Endothelial cell (in vitro differentiated cells): ENCODE results near the gene TRAK1. TPM values are rescaled to one million over a fixed set of nuclear protein-coding genes. Genes with fewer than 3 reads are reported as not detected.

ENCODE experiments used
- DNase-seq: peaks from one replicate; pipeline ENCODE4 v3.0.0; 2021; ENCODE audit warnings: low spot score
- H3K27ac Mint-ChIP-seq: one replicate; pipeline ENCODE4 v1.8.0; 2021; ENCODE audit warnings: mixed read lengths, inconsistent platforms; ENCODE audit not compliant: unreplicated experiment
- H3K27me3 Mint-ChIP-seq: one replicate; pipeline ENCODE4 v1.8.0; 2021; ENCODE audit warnings: mild to moderate bottlenecking, moderate library complexity, mixed read lengths, inconsistent platforms; ENCODE audit not compliant: unreplicated experiment
- H3K36me3 Mint-ChIP-seq: one replicate; pipeline ENCODE4 v1.8.0; 2021; ENCODE audit warnings: mild to moderate bottlenecking, low read depth, mixed read lengths, inconsistent platforms; ENCODE audit not compliant: unreplicated experiment
- H3K4me1 Mint-ChIP-seq: one replicate; pipeline ENCODE4 v1.8.0; 2021; ENCODE audit warnings: mild to moderate bottlenecking, mixed read lengths, inconsistent platforms; ENCODE audit not compliant: unreplicated experiment
- H3K4me3 Mint-ChIP-seq: one replicate; pipeline ENCODE4 v1.8.0; 2021; ENCODE audit warnings: mild to moderate bottlenecking, mixed read lengths, inconsistent platforms; ENCODE audit not compliant: unreplicated experiment
- H3K9me3 Mint-ChIP-seq: one replicate; pipeline ENCODE4 v1.8.0; 2021; ENCODE audit warnings: mixed read lengths, inconsistent platforms; ENCODE audit not compliant: unreplicated experiment
- CTCF ChIP-seq: fragments of 200-600 bp; sonication (generic); IDR thresholded peaks from one replicate; pipeline ENCODE4 v1.5.0; 2021; ENCODE audit warnings: antibody characterized with exemption; ENCODE audit not compliant: unreplicated experiment
- total RNA-seq: library from RNA; stranded (reverse); fragmentation: NEBNext Ultra II Directional; extraction: Animal tissue kit (Norgen Biotek cat#: 25700); gene quantifications from one replicate; pipeline ENCODE4 v1.2.1, GENCODE V29; 2021; ENCODE audit not compliant: unreplicated experiment

Gene TRAK1
- total RNA-seq, 1 donor from 2014 or later: 48.2 TPM

- DNase-seq: no peak
- H3K27me3 Mint-ChIP-seq: peaks cover 6% of the 10 kb centered on the region
- peaks cover 26% of the 10 kb centered on the region for H3K4me1 Mint-ChIP-seq
- H3K36me3 Mint-ChIP-seq: peaks cover 5% of the 10 kb centered on the region
- peak overlapping the region; percentile 68 for H3K4me3 Mint-ChIP-seq
- TF ChIP-seq CTCF: no peak
- H3K27ac Mint-ChIP-seq: peak overlapping the region; percentile 72
- H3K9me3 Mint-ChIP-seq: no peaks in the 10 kb centered on the region
These were observed 68.0 kb downstream of the TRAK1 start for GRCh38 chr3:42159147-42159546.

- H3K9me3 Mint-ChIP-seq: no peaks in the 10 kb centered on the region
These were observed 68.7 kb downstream of the TRAK1 start for GRCh38 chr3:42159706-42160472.

DNA sequence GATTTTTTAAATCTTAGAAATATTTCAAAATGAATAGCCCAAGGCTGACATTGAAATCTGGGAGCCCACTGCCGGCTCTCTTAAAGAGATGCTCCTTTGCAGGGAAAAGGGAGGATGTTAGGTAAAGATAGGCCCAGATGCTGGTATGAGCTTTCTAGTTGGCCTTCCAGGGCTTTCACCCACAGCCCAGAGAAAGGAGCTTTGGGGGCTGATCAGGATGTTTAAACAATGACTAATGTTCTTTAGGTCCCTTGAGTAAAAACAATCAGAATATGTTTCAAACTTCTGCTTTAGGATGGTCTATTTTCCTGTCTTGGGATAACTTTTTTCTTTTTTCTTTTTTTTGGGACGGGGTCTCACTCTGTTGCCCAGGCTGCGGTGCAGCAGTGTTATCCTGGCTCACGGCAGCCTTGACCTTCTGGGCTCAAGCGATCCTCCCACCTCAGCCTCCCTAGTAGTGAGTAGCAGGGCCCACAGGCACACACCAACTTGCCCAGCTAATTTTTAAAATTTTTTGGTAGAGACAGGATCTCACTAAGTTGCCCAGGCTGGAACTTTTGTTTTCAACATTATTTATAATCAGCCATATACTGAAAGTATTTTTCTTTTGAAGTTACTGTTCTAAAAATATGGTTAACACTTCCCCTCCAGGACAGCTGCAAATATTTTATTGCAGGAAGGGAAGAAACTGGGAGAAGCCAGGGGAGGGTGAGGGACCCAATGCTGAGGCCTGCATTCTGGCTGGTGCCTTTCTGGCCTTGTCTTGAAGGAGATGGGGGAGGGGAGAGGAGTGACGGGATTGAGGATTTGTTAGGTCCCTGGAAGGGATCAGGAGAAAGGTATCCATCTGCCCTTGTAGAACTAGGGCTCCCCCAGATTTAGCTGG, 70.1 kb downstream of the TRAK1 start:
- Mint-ChIP-seq H3K27ac (no peak overlapping the region), H3K27me3 (peaks cover 4% of the 10 kb centered on the region), H3K9me3 (no peaks in the 10 kb centered on the region), H3K36me3 (peaks cover 5% of the 10 kb centered on the region), H3K4me1 (peaks cover 29% of the 10 kb centered on the region), H3K4me3 (no peak overlapping the region)
- no peak for DNase-seq
- TF ChIP-seq CTCF: no peak

More at GRCh38 chr3:42159706-42160472, 68.7 kb downstream of the TRAK1 start:
- peak overlapping the region; percentile 83 for H3K4me3 Mint-ChIP-seq
- no peak for TF ChIP-seq CTCF
- H3K27me3 Mint-ChIP-seq: peaks cover 6% of the 10 kb centered on the region
- H3K36me3 Mint-ChIP-seq: peaks cover 5% of the 10 kb centered on the region
- H3K4me1 Mint-ChIP-seq: peaks cover 29% of the 10 kb centered on the region
- peak overlapping the region; percentile 91 for H3K27ac Mint-ChIP-seq
- peak; percentile 64 for DNase-seq

DNA sequence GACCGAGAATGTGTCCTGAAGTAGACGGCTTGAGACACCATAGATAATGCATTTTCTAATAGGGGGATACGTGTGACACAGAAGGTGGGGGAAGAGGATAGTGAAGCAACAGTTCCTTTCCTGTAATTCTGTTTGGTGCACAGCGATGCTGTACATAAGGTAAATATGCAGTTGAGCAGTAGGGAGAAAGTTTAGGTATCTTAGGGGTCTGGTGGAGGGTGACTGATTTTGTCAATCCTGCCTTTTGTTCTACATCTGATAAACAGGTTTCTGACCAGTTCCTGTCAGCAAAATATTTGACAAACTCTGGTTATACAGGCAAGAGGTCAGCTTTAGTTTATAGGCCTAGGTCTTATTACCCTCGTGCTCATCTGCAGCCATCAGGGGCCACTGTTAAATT, 71.3 kb downstream of the TRAK1 start:
- TF ChIP-seq CTCF: no peak
- Mint-ChIP-seq H3K36me3 (peaks cover 5% of the 10 kb centered on the region), H3K4me3 (peak overlapping the region; percentile 15), H3K27me3 (peaks cover 4% of the 10 kb centered on the region), H3K4me1 (peaks cover 29% of the 10 kb centered on the region), H3K27ac (no peak overlapping the region), H3K9me3 (no peaks in the 10 kb centered on the region)
- no peak for DNase-seq
